GM13976 (cell line): ENCODE results near the gene COX5A.

ENCODE experiments used
- DNase-seq: peaks from one replicate; pipeline ENCODE4 v3.0.0; 2012; ENCODE audit warnings: low spot score
- CTCF ChIP-seq: IDR thresholded peaks from 2 replicates; pipeline ENCODE4 v1.5.1; 2012; ENCODE audit warnings: borderline replicate concordance, mild to moderate bottlenecking; ENCODE audit not compliant: insufficient read depth; ENCODE audit errors: extremely low read depth, missing control alignments, control extremely low read depth
- in situ Hi-C: fragments of 300-500 bp; cut with MboI; formaldehyde crosslinking; loops from one replicate; pipeline ENCODE4 v1.12.0; 2022; ENCODE audit warnings: low sequenced_read_pairs, mixed read lengths, inconsistent platforms; ENCODE audit not compliant: unreplicated experiment

The COX5A gene

GRCh38 chr15:74913041-74913440, 24.8 kb downstream of the COX5A start:
- in situ Hi-C loops: no loop called here
- TF ChIP-seq CTCF: no peak
- no peak for DNase-seq

GRCh38 chr15:74908635-74909034, 29.2 kb downstream of the COX5A start:
- DNase-seq: no peak
- TF ChIP-seq CTCF: no peak
- in situ Hi-C loops: no loop called here

GRCh38 chr15:74907163-74907870, 30.6 kb downstream of the COX5A start:
- no peak for DNase-seq
- no peak for TF ChIP-seq CTCF
- in situ Hi-C loops: no loop called here

- peak; percentile 98 for DNase-seq
- in situ Hi-C loops: no loop called here
- no peak for TF ChIP-seq CTCF
These were observed 31.3 kb downstream of the COX5A start, which contains the start of gene FAM219B for GRCh38 chr15:74906450-74907162. TSS of gene FAM219B (minus strand) at chr15:74906851. CDS start at chr15:74906800, 51 bp downstream.

GRCh38 chr15:74906067-74906449, 31.8 kb downstream of the COX5A start:
- in situ Hi-C loops: no loop called here
- DNase-seq: no peak
- no peak for TF ChIP-seq CTCF

GRCh38 chr15:74904190-74904805, 33.6 kb downstream of the COX5A start:
- TF ChIP-seq CTCF: no peak
- in situ Hi-C loops: no loop called here
- DNase-seq: no peak
